ENCODE results near the gene ANAPC16. TPM values are rescaled to one million over a fixed set of nuclear protein-coding genes. Genes with fewer than 3 reads are reported as not detected.
"Not testable (repeated sequence)": the region's sequence is repeated elsewhere in the genome, so short reads cannot be mapped to it uniquely, and the experiment has no call there.

The ANAPC16 gene
- total and polyA plus RNA-seq, 8 donors, result 86.0 to 167 (median 152) TPM

- H3K9me3 ChIP-seq, result no peaks in the 10 kb centered on the region
- ATAC-seq (peak; percentile 88), DNase-seq (peak in 3 of 4 donors; percentile 66 to 82 (median 80))
- peak overlapping the region; percentile 89 to 90 for H3K27ac ChIP-seq
- H3K4me1 ChIP-seq, result peaks cover 47 to 94% of the 10 kb centered on the region in 2 donors
- H3K4me3 ChIP-seq, result peak overlapping the region in 1 of 2 donors; percentile 8
- intact Hi-C loops (cut with DNase I), result no loop called here
- H3K36me3 ChIP-seq, result no peaks in the 10 kb centered on the region
- TF ChIP-seq, protein P1, sequence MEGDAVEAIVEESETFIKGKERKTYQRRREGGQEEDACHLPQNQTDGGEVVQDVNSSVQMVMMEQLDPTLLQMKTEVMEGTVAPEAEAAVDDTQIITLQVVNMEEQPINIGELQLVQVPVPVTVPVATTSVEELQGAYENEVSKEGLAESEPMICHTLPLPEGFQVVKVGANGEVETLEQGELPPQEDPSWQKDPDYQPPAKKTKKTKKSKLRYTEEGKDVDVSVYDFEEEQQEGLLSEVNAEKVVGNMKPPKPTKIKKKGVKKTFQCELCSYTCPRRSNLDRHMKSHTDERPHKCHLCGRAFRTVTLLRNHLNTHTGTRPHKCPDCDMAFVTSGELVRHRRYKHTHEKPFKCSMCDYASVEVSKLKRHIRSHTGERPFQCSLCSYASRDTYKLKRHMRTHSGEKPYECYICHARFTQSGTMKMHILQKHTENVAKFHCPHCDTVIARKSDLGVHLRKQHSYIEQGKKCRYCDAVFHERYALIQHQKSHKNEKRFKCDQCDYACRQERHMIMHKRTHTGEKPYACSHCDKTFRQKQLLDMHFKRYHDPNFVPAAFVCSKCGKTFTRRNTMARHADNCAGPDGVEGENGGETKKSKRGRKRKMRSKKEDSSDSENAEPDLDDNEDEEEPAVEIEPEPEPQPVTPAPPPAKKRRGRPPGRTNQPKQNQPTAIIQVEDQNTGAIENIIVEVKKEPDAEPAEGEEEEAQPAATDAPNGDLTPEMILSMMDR (IDR thresholded peaks at IDR 0.05), result no peak
- no peaks in the 10 kb centered on the region for H3K27me3 ChIP-seq
Observed at GRCh38 chr10:72248468-72249151, 32.8 kb downstream of the ANAPC16 start.

- DNase-seq; ATAC-seq; intact Hi-C loops (cut with DNase I); H3K27me3 ChIP-seq; H3K4me3 ChIP-seq; H3K36me3 ChIP-seq; H3K9me3 ChIP-seq: not testable (repeated sequence)
- Histone ChIP-seq H3K4me1 (peaks cover 43 to 91% of the 10 kb centered on the region in 2 donors), H3K27ac (peak overlapping the region; percentile 89 to 90)
Observed at GRCh38 chr10:72249176-72249862, 33.5 kb downstream of the ANAPC16 start.

GRCh38 chr10:72250666-72251065, 34.9 kb downstream of the ANAPC16 start:
- TF ChIP-seq, protein P1 (IDR thresholded peaks at IDR 0.05), result no peak
- Histone ChIP-seq H3K27ac (peak overlapping the region in 1 of 2 donors; percentile 28), H3K4me3 (no peak overlapping the region), H3K27me3 (no peaks in the 10 kb centered on the region), H3K36me3 (no peaks in the 10 kb centered on the region), H3K4me1 (peaks cover 45 to 91% of the 10 kb centered on the region in 2 donors), H3K9me3 (no peaks in the 10 kb centered on the region)
- intact Hi-C loops (cut with DNase I), result no loop called here
- DNase-seq (peak in 1 of 4 donors; percentile 55), ATAC-seq (peak; percentile 26)

- no peak for ATAC-seq
- no peak overlapping the region for H3K27ac ChIP-seq
- intact Hi-C loops (cut with DNase I), result no loop called here
Observed at GRCh38 chr10:72251635-72252034, 35.8 kb downstream of the ANAPC16 start.

DNA sequence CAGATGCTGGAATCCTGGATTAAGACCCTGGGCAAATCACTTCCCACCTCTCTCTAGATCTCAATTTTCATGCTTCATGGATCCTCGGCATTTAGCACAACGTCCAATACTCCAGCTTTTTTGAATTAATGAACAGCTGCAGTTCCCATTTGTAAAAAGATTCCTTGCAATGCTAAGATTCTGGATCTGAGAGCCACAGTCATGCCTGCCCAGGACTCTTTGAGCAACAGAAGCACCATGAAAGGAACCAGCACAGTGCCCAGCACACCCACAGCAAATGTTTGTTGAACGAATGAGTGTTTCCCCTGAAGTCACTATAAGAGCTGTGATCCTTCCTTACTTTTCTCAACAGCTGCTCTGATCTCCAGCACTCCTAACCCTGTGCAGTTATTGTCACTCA, 37.2 kb downstream of the ANAPC16 start:
- Histone ChIP-seq H3K4me3 (no peak overlapping the region), H3K36me3 (no peaks in the 10 kb centered on the region), H3K27ac (peak overlapping the region; percentile 47 to 66), H3K9me3 (no peaks in the 10 kb centered on the region), H3K4me1 (peaks cover 42 to 91% of the 10 kb centered on the region in 2 donors), H3K27me3 (no peaks in the 10 kb centered on the region)
- DNase-seq, result no peak
- no peak for ATAC-seq
- TF ChIP-seq, protein P1 (IDR thresholded peaks at IDR 0.05), result no peak
- intact Hi-C loops (cut with DNase I), result no loop called here

More at GRCh38 chr10:72251635-72252034, 35.8 kb downstream of the ANAPC16 start:
- Histone ChIP-seq H3K4me1 (peaks cover 41 to 91% of the 10 kb centered on the region in 2 donors), H3K4me3 (no peak overlapping the region), H3K36me3 (no peaks in the 10 kb centered on the region), H3K27me3 (no peaks in the 10 kb centered on the region), H3K9me3 (no peaks in the 10 kb centered on the region)
- TF ChIP-seq, protein P1 (IDR thresholded peaks at IDR 0.05), result no peak
- DNase-seq, result no peak

All from left lung (tissue), 10 donors.